Measurements from ENCODE around the gene GAGE12J. TPM values are rescaled to one million over a fixed set of nuclear protein-coding genes. Genes with fewer than 3 reads are reported as not detected.

GAGE12J gene
- polyA plus RNA-seq, 1 donor (not counting 4 experiments of a cell fraction or from before 2014, with no cell fraction given): not detected

DNA sequence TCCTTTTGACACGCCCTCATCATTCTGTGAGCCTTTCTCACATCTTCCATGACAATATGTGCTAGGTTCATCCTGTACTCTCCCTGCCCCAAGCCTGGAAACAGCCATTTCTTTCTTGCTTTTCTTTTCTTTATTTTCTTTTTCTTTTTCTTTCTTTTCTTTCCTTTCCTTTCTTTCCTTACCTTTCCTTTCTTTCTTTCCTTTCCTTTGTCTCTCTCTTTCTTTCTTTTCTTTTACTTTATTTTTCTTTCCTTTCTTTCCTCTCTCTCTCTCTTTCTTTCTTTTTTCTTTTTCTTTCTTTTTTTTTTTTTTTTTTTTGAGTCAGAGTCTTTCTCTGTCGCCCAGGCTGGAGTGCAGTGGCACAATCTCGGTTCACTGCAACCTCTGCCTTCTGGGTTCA lies 37.6 kb upstream of the GAGE12J start:
- DNase-seq (ENCODE audit: low read depth, low spot score): no peak
- H3K9ac ChIP-seq (ENCODE audit: control insufficient read depth, extremely low read depth, insufficient read depth, low read length): no peak overlapping the region
- H3K9me3 ChIP-seq (ENCODE audit: control insufficient read depth, low read depth, low read length): no peaks in the 10 kb centered on the region
- H3K4me3 ChIP-seq (ENCODE audit: control insufficient read depth in 2 of 3, extremely low read depth in 1 of 3, insufficient read depth in 2 of 3, low read depth in 1 of 3, low read length in 3 of 3): no peak overlapping the region
- no peak for FAIRE-seq
- H3K27ac ChIP-seq (ENCODE audit: control insufficient read depth, insufficient read depth, low read length): no peak overlapping the region
- H2AFZ ChIP-seq (ENCODE audit: control insufficient read depth, low read length): no peak overlapping the region
- no peaks in the 10 kb centered on the region for H3K79me2 ChIP-seq (ENCODE audit: control insufficient read depth, insufficient read depth, low read length)
- dilution Hi-C loops (cut with MboI; ENCODE audit: extremely low pct_ligation_motif_present, low sequenced_read_pairs): no loop called here
- H3K27me3 ChIP-seq (ENCODE audit: control insufficient read depth, extremely low read depth, insufficient read depth, low read length): no peaks in the 10 kb centered on the region
- no peaks in the 10 kb centered on the region for H3K36me3 ChIP-seq (ENCODE audit: control insufficient read depth in 2 of 2, extremely low read depth in 1 of 2, insufficient read depth in 2 of 2, low read length in 2 of 2)
- H3K4me2 ChIP-seq (ENCODE audit: control insufficient read depth, extremely low read depth, insufficient read depth, low read depth, low read length): no peak overlapping the region
- no peaks in the 10 kb centered on the region for H3K9me1 ChIP-seq (ENCODE audit: control insufficient read depth, extremely low read depth, insufficient read depth, low read length)
- H3K4me1 ChIP-seq (ENCODE audit: control insufficient read depth, extremely low read depth, insufficient read depth, low read length): no peaks in the 10 kb centered on the region
- no peak for TF ChIP-seq EZH2 (IDR thresholded peaks at IDR 0.05; ENCODE audit: low read length)
- TF ChIP-seq, protein P1, sequence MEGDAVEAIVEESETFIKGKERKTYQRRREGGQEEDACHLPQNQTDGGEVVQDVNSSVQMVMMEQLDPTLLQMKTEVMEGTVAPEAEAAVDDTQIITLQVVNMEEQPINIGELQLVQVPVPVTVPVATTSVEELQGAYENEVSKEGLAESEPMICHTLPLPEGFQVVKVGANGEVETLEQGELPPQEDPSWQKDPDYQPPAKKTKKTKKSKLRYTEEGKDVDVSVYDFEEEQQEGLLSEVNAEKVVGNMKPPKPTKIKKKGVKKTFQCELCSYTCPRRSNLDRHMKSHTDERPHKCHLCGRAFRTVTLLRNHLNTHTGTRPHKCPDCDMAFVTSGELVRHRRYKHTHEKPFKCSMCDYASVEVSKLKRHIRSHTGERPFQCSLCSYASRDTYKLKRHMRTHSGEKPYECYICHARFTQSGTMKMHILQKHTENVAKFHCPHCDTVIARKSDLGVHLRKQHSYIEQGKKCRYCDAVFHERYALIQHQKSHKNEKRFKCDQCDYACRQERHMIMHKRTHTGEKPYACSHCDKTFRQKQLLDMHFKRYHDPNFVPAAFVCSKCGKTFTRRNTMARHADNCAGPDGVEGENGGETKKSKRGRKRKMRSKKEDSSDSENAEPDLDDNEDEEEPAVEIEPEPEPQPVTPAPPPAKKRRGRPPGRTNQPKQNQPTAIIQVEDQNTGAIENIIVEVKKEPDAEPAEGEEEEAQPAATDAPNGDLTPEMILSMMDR (optimal IDR thresholded peaks at IDR 0.05 in 1 of 3, IDR thresholded peaks at IDR 0.05 in 1 of 3, conservative IDR thresholded peaks at IDR 0.05 in 1 of 3; ENCODE audit: extremely low read depth in 1 of 3, insufficient read depth in 2 of 3, low read length in 3 of 3): no peak
- no peaks in the 10 kb centered on the region for H4K20me1 ChIP-seq (ENCODE audit: control insufficient read depth, extremely low read depth, insufficient read depth, low read length)

DNA sequence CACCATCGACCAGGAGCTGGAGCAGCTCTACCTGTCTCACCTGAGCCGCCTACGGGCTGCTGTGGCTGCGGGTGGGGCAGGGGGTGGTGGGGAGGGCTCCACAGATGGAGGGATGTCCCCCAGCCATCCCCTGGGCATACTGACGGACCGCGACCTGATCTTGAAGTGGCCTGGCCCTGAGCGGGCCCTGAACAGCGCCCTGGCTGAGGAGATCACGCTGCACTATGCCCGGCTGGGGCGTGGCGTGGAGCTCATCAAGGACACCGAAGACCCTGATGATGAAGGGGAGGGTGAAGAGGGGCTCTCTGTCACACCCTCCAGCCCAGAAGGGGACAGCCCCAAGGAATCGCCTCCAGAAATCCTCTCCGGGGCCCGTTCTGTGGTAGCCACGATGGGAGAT lies 35.7 kb upstream of the GAGE12J start:
- Histone ChIP-seq H3K27me3 (ENCODE audit: control insufficient read depth, extremely low read depth, insufficient read depth, low read length) (no peaks in the 10 kb centered on the region), H4K20me1 (ENCODE audit: control insufficient read depth, extremely low read depth, insufficient read depth, low read length) (no peaks in the 10 kb centered on the region), H3K36me3 (ENCODE audit: control insufficient read depth in 2 of 2, extremely low read depth in 1 of 2, insufficient read depth in 2 of 2, low read length in 2 of 2) (no peaks in the 10 kb centered on the region), H3K9ac (ENCODE audit: control insufficient read depth, extremely low read depth, insufficient read depth, low read length) (no peak overlapping the region), H3K27ac (ENCODE audit: control insufficient read depth, insufficient read depth, low read length) (no peak overlapping the region), H3K9me1 (ENCODE audit: control insufficient read depth, extremely low read depth, insufficient read depth, low read length) (no peaks in the 10 kb centered on the region), H3K4me1 (ENCODE audit: control insufficient read depth, extremely low read depth, insufficient read depth, low read length) (no peaks in the 10 kb centered on the region), H3K9me3 (ENCODE audit: control insufficient read depth, low read depth, low read length) (no peaks in the 10 kb centered on the region), H2AFZ (ENCODE audit: control insufficient read depth, low read length) (no peak overlapping the region), H3K79me2 (ENCODE audit: control insufficient read depth, insufficient read depth, low read length) (no peaks in the 10 kb centered on the region), H3K4me3 (ENCODE audit: control insufficient read depth in 2 of 3, extremely low read depth in 1 of 3, insufficient read depth in 2 of 3, low read depth in 1 of 3, low read length in 3 of 3) (no peak overlapping the region), H3K4me2 (ENCODE audit: control insufficient read depth, extremely low read depth, insufficient read depth, low read depth, low read length) (no peak overlapping the region)
- TF ChIP-seq, protein P1 (optimal IDR thresholded peaks at IDR 0.05 in 1 of 3, IDR thresholded peaks at IDR 0.05 in 1 of 3, conservative IDR thresholded peaks at IDR 0.05 in 1 of 3; ENCODE audit: extremely low read depth in 1 of 3, insufficient read depth in 2 of 3, low read length in 3 of 3): no peak
- no peak for TF ChIP-seq EZH2 (IDR thresholded peaks at IDR 0.05; ENCODE audit: low read length)
- FAIRE-seq (no peak), DNase-seq (ENCODE audit: low read depth, low spot score) (no peak)
- dilution Hi-C loops (cut with MboI; ENCODE audit: extremely low pct_ligation_motif_present, low sequenced_read_pairs): no loop called here

Measured in keratinocyte (primary cell).